SK-N-SH (cell line): Measurements from ENCODE around the gene CACNA1A. TPM values are rescaled to one million over a fixed set of nuclear protein-coding genes. Genes with fewer than 3 reads are reported as not detected.

Source experiments
- CTCF ChIA-PET: fragments of 300-600, 350-600 bp; formaldehyde crosslinking; extraction: SDS; loops from one replicate; lab custom pipeline; 2021; lab: Yijun Ruan, JAX
- POLR2A ChIA-PET: fragments of 350-600 bp; sonication (Branson Sonifier 250); formaldehyde crosslinking; extraction: SDS; loops from one replicate; lab custom pipeline; 2020; ENCODE audit warnings: antibody characterized with exemption, inconsistent platforms; lab: Yijun Ruan, JAX
- DNase-seq: peaks from one replicate; pipeline ENCODE4 v3.0.0; 2012
- H2AFZ ChIP-seq: fragments of 200-600 bp; sonication (generic); 2 replicates; pipeline ENCODE4 v1.8.1; 2016; ENCODE audit warnings: antibody characterized with exemption, mild to moderate bottlenecking, low read depth
- H3F3A ChIP-seq: fragments of 200-600 bp; sonication (generic); replicated peaks from 2 replicates; pipeline ENCODE3; 2016; ENCODE audit warnings: antibody characterized with exemption, mild to moderate bottlenecking; ENCODE audit not compliant: insufficient read depth
- H3K27ac ChIP-seq, 2 experiments: fragments of 200-500 bp in 1 of 2; fragments of 200-600 bp in 1 of 2; sonication (Bioruptor generic) in 1 of 2; sonication (generic), shearing (Covaris generic) in 1 of 2; 2 replicates each; pipeline versions ENCODE4 v1.5.1 to v1.6.1; 2014 to 2016; ENCODE audit warnings: low read depth in 2 of 2, inconsistent platforms in 1 of 2, low read length in 1 of 2, mild to moderate bottlenecking in 1 of 2, mixed read lengths in 1 of 2
- H3K27me3 ChIP-seq: fragments of 200-600 bp; sonication (generic), shearing (Covaris generic); 2 replicates; pipeline ENCODE4 v1.6.1; 2016; ENCODE audit warnings: mixed run types; ENCODE audit not compliant: insufficient read depth
- H3K36me3 ChIP-seq, 2 experiments: fragments of 200-500 bp in 1 of 2; fragments of 200-600 bp in 1 of 2; sonication (Bioruptor generic) in 1 of 2; sonication (generic) in 1 of 2; replicated peaks in 1 of 2; 2 replicates each; pipeline versions ENCODE3 to v1.5.1; 2014 to 2016; ENCODE audit warnings: low read length in 1 of 2, mild to moderate bottlenecking in 1 of 2; ENCODE audit not compliant: insufficient read depth in 2 of 2, control insufficient read depth in 1 of 2
- H3K4me1 ChIP-seq, 2 experiments: fragments of 200-500 bp in 1 of 2; fragments of 200-600 bp in 1 of 2; sonication (Bioruptor generic) in 1 of 2; sonication (generic), shearing (Covaris generic) in 1 of 2; 2 replicates each; pipeline versions ENCODE4 v1.5.1 to v1.6.1; 2014 to 2016; ENCODE audit warnings: low read depth in 1 of 2, low read length in 1 of 2, mixed run types in 1 of 2; ENCODE audit not compliant: insufficient read depth in 2 of 2, control insufficient read depth in 1 of 2
- H3K4me2 ChIP-seq: fragments of 200-600 bp; sonication (generic), shearing (Covaris generic); 2 replicates; pipeline ENCODE4 v1.6.1; 2017; ENCODE audit warnings: mixed run types
- H3K4me3 ChIP-seq, 2 experiments: fragments of 200-500 bp in 1 of 2; fragments of 200-600 bp in 1 of 2; sonication (Bioruptor generic) in 1 of 2; sonication (generic), shearing (Covaris generic) in 1 of 2; 2 replicates each; pipeline versions ENCODE4 v1.5.1 to v1.8.1; 2014 to 2016; ENCODE audit warnings: low read depth in 2 of 2, inconsistent platforms in 1 of 2, low read length in 1 of 2, mild to moderate bottlenecking in 1 of 2, mixed read lengths in 1 of 2, moderate library complexity in 1 of 2
- H3K79me2 ChIP-seq: fragments of 200-600 bp; sonication (generic); 2 replicates; pipeline ENCODE4 v1.8.1; 2017; ENCODE audit warnings: mild to moderate bottlenecking; ENCODE audit not compliant: insufficient read depth
- H3K9ac ChIP-seq: fragments of 200-600 bp; sonication (generic); 2 replicates; pipeline ENCODE4 v1.6.1; 2017; ENCODE audit warnings: mixed run types
- H3K9me2 ChIP-seq: fragments of 200-600 bp; sonication (generic); 2 replicates; pipeline ENCODE4 v1.6.1; 2017; ENCODE audit warnings: mixed run types
- H3K9me3 ChIP-seq: fragments of 200-600 bp; sonication (generic); 2 replicates; pipeline ENCODE4 v1.6.1; 2017; ENCODE audit warnings: mixed run types, mild to moderate bottlenecking, moderate library complexity
- H4K20me1 ChIP-seq: fragments of 200-600 bp; sonication (generic); 2 replicates; pipeline ENCODE4 v1.6.1; 2017; ENCODE audit warnings: mild to moderate bottlenecking, mixed run types; ENCODE audit not compliant: insufficient read depth
- CTCF ChIP-seq: fragments of 200-600 bp; sonication (generic); IDR thresholded peaks from 2 replicates; pipeline ENCODE4 v1.6.1; 2017; ENCODE audit warnings: antibody characterized with exemption, mild to moderate bottlenecking, moderate library complexity
- EP300 ChIP-seq, 2 experiments: IDR thresholded peaks; 2 replicates each; pipeline versions ENCODE4 v1.4.0 to v1.6.1; 2012; ENCODE audit warnings: borderline replicate concordance in 1 of 2, low read depth in 1 of 2, low read length in 1 of 2
- FOXM1 ChIP-seq: IDR thresholded peaks from 2 replicates; pipeline ENCODE4 v1.4.0; 2012; ENCODE audit warnings: low read depth, mild to moderate bottlenecking
- GATA2 ChIP-seq: sonication (generic); formaldehyde crosslinking; IDR thresholded peaks from 2 replicates; pipeline ENCODE4 v1.5.0; 2020; ENCODE audit warnings: mild to moderate bottlenecking, missing genetic modification reagents
- JUND ChIP-seq: IDR thresholded peaks from 2 replicates; pipeline ENCODE4 v1.4.0; 2012
- MXI1 ChIP-seq: IDR thresholded peaks from 2 replicates; pipeline ENCODE4 v1.6.1; 2012; ENCODE audit warnings: mild to moderate bottlenecking, low read depth, low read length, improper control_type of control experiment
- NFIC ChIP-seq: IDR thresholded peaks from 2 replicates; pipeline ENCODE4 v1.4.0; 2012; ENCODE audit warnings: borderline replicate concordance
- NRF1 ChIP-seq: IDR thresholded peaks from 2 replicates; pipeline ENCODE4 v1.6.1; 2012; ENCODE audit warnings: low read depth, mild to moderate bottlenecking, low read length
- PBX3 ChIP-seq: IDR thresholded peaks from 2 replicates; pipeline ENCODE4; 2012
- POLR2AphosphoS5 ChIP-seq: IDR thresholded peaks from 2 replicates; pipeline ENCODE4 v1.6.1; 2012; ENCODE audit warnings: low read depth, low read length
- RCOR1 ChIP-seq: fragments of 150-350 bp; IDR thresholded peaks from 2 replicates; pipeline ENCODE4 v1.6.1; 2017; ENCODE audit warnings: antibody characterized with exemption, low read length
- TCF12 ChIP-seq: IDR thresholded peaks from 2 replicates; pipeline ENCODE4 v1.4.0; 2012
- TEAD4 ChIP-seq: IDR thresholded peaks from 2 replicates; pipeline ENCODE4 v1.4.0; 2012; ENCODE audit warnings: mild to moderate bottlenecking, borderline replicate concordance; ENCODE audit not compliant: insufficient read depth
- WGBS: methylation state at CpG from one replicate; pipeline ENCODE4 v1.1.6; 2017; ENCODE audit warnings: low lambda C conversion rate; 5-methylcytosine and 5-hydroxymethylcytosine counted together
- polyA plus RNA-seq, 3 experiments: library from polyadenylated mRNA; depleted of rRNA; stranded (reverse); fragments of >200 nt; gene quantifications; 2 replicates each; pipeline ENCODE4 v1.2.3, GENCODE V29; 2012
- TF ChIP-seq, protein P1 (sequence below): IDR thresholded peaks from 2 replicates; pipeline ENCODE4 v1.6.1; 2012; ENCODE audit warnings: mild to moderate bottlenecking, low read depth, low read length, moderate library complexity
- TF ChIP-seq, protein P2 (sequence below): IDR thresholded peaks from 2 replicates; pipeline ENCODE4 v1.4.0; 2012; ENCODE audit warnings: low read depth
- TF ChIP-seq, protein P3 (sequence below): fragments of 150-350 bp; IDR thresholded peaks from 2 replicates; pipeline ENCODE4 v1.6.1; 2017; ENCODE audit warnings: antibody characterized with exemption, low read length, low read depth, borderline replicate concordance

CACNA1A gene
- polyA plus RNA-seq, 1 of the 3 experiments (the other 2 are of a cell fraction) = 1.3 TPM

GRCh38 chr19:13353625-13354024, 152.7 kb downstream of the CACNA1A start:
- H4K20me1 ChIP-seq = no peaks in the 10 kb centered on the region
- CTCF ChIA-PET = no interaction called here
- no peaks in the 10 kb centered on the region for H3K36me3 ChIP-seq
- TF ChIP-seq NFIC (no peak), PBX3 (no peak), GATA2 (no peak), EP300 (IDR thresholded peaks at IDR 0.05; ENCODE audit: borderline replicate concordance in 1 of 2, low read depth in 1 of 2, low read length in 1 of 2) (no peak), TEAD4 (no peak), FOXM1 (no peak), CTCF (no peak), RCOR1 (no peak)
- no peak overlapping the region for H3K27ac ChIP-seq
- H3K9me3 ChIP-seq = no peaks in the 10 kb centered on the region
- no peak overlapping the region for H3K4me2 ChIP-seq
- POLR2A ChIA-PET = no interaction called here
- H3K79me2 ChIP-seq = no peaks in the 10 kb centered on the region
- H3K9ac ChIP-seq = no peak overlapping the region
- H3F3A ChIP-seq = no peaks in the 10 kb centered on the region
- H3K4me1 ChIP-seq = no peaks in the 10 kb centered on the region
- 0% methylated on average over 3 of the region's 3 CpGs for WGBS
- H3K27me3 ChIP-seq = peaks cover 49% of the 10 kb centered on the region
- H2AFZ ChIP-seq = no peak overlapping the region
- H3K9me2 ChIP-seq = no peaks in the 10 kb centered on the region
- H3K4me3 ChIP-seq = no peak overlapping the region
- no peak for DNase-seq

DNA sequence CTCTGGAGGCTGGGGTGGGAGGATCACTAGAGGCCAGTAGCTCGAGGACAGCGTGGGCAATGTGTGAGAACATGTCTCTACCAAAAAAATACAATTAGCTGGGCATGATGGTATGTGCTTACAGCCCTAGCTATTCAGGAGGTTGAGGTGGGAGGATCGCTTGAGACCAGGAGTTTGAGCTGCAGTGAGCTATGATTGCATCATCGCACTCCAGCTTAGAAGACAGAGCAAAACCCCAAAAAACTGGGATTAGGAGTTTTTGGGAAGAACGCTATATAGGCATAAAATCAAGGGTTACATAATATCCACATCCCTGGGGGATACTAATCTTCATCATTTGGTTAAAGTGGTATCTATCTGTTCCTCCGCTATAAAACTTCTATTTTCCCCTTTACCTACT, 155.5 kb downstream of the CACNA1A start:
- no peak for DNase-seq
- POLR2A ChIA-PET = no interaction called here
- CTCF ChIA-PET = interaction anchor here (0.8 kb wide), 1 partner anchor 239 kb away, joined by 3 read pairs; no protein-coding TSS in a partner anchor

More for the DNA sequence above, 155.5 kb downstream of the CACNA1A start:
- Histone ChIP-seq H3K9me3 (no peaks in the 10 kb centered on the region), H3K27me3 (peaks cover 33% of the 10 kb centered on the region; the same call in 1 of the 2 replicates), H3K4me2 (no peak overlapping the region), H2AFZ (no peak overlapping the region), H3K9ac (no peak overlapping the region), H3K79me2 (no peaks in the 10 kb centered on the region), H3K9me2 (no peaks in the 10 kb centered on the region), H3F3A (no peaks in the 10 kb centered on the region), H3K4me1 (no peaks in the 10 kb centered on the region), H4K20me1 (no peaks in the 10 kb centered on the region), H3K4me3 (no peak overlapping the region), H3K36me3 (no peaks in the 10 kb centered on the region), H3K27ac (no peak overlapping the region)
- 7% methylated on average over 6 of the region's 6 CpGs for WGBS
- TF ChIP-seq JUND = no peak
- no peak for TF ChIP-seq TEAD4
- TF ChIP-seq, protein P1, sequence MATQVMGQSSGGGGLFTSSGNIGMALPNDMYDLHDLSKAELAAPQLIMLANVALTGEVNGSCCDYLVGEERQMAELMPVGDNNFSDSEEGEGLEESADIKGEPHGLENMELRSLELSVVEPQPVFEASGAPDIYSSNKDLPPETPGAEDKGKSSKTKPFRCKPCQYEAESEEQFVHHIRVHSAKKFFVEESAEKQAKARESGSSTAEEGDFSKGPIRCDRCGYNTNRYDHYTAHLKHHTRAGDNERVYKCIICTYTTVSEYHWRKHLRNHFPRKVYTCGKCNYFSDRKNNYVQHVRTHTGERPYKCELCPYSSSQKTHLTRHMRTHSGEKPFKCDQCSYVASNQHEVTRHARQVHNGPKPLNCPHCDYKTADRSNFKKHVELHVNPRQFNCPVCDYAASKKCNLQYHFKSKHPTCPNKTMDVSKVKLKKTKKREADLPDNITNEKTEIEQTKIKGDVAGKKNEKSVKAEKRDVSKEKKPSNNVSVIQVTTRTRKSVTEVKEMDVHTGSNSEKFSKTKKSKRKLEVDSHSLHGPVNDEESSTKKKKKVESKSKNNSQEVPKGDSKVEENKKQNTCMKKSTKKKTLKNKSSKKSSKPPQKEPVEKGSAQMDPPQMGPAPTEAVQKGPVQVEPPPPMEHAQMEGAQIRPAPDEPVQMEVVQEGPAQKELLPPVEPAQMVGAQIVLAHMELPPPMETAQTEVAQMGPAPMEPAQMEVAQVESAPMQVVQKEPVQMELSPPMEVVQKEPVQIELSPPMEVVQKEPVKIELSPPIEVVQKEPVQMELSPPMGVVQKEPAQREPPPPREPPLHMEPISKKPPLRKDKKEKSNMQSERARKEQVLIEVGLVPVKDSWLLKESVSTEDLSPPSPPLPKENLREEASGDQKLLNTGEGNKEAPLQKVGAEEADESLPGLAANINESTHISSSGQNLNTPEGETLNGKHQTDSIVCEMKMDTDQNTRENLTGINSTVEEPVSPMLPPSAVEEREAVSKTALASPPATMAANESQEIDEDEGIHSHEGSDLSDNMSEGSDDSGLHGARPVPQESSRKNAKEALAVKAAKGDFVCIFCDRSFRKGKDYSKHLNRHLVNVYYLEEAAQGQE = no peak
- TF ChIP-seq NFIC = no peak
- no peak for TF ChIP-seq POLR2AphosphoS5
- TF ChIP-seq FOXM1 = no peak
- no peak for TF ChIP-seq TCF12
- no peak for TF ChIP-seq MXI1
- no peak for TF ChIP-seq EP300 (IDR thresholded peaks at IDR 0.05; ENCODE audit: borderline replicate concordance in 1 of 2, low read depth in 1 of 2, low read length in 1 of 2)
- no peak for TF ChIP-seq NRF1
- TF ChIP-seq, protein P2, sequence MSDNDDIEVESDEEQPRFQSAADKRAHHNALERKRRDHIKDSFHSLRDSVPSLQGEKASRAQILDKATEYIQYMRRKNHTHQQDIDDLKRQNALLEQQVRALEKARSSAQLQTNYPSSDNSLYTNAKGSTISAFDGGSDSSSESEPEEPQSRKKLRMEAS = no peak
- TF ChIP-seq RCOR1 = no peak
- TF ChIP-seq, protein P3, sequence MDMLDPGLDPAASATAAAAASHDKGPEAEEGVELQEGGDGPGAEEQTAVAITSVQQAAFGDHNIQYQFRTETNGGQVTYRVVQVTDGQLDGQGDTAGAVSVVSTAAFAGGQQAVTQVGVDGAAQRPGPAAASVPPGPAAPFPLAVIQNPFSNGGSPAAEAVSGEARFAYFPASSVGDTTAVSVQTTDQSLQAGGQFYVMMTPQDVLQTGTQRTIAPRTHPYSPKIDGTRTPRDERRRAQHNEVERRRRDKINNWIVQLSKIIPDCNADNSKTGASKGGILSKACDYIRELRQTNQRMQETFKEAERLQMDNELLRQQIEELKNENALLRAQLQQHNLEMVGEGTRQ = no peak
